HG03196 (cell line): ENCODE data around the gene VMP1.
"Not testable (repeated sequence)": the region's sequence is repeated elsewhere in the genome, so short reads cannot be mapped to it uniquely, and the experiment has no call there.

Experiments used
- ATAC-seq: cut with Tn5 transposase; IDR thresholded peaks from one replicate; pipeline ENCODE4 v1.9.1; 2021; ENCODE audit not compliant: unreplicated experiment

VMP1 gene

GRCh38 chr17:59838052-59838916, 130.8 kb downstream of the VMP1 start:
- no peak for ATAC-seq

GRCh38 chr17:59839651-59840328, 132.3 kb downstream of the VMP1 start:
- no peak for ATAC-seq

DNA sequence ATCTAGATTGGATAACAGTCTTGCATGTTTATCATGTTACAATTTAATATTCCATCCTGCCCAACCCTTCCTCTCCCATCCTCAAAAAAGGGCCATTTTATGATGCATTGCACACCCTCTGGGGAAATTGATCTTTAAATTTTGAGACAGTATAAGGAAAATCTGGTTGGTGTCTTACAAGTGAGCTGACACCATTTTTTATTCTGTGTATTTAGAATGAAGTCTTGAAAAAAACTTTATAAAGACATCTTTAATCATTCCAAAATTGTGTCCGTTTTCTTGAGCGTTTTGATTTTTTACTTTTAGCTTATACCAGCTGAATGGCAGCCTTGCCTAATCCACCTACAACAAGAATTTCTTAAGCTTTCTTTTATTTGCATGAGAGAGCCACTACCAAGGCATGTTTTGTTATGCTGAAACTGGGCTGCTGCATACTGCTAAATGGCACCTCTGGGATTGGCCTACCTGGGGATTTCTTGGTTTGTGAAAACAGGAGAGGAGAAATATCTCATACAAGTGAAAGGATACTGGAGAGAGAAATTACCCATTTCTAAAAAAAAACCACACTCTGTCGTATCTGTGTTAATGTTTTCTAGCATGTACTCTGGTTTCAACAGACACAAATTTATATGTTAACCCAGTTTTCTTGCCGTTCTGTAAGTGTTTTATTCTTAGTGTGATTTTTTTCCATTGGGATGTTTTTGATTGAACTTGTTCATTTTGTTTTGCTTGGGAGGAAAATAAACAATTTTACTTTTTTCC, 133.1 kb downstream of the VMP1 start:
- ATAC-seq, result no peak

GRCh38 chr17:59841091-59841881, 133.8 kb downstream of the VMP1 start:
- ATAC-seq, result not testable (repeated sequence)

DNA sequence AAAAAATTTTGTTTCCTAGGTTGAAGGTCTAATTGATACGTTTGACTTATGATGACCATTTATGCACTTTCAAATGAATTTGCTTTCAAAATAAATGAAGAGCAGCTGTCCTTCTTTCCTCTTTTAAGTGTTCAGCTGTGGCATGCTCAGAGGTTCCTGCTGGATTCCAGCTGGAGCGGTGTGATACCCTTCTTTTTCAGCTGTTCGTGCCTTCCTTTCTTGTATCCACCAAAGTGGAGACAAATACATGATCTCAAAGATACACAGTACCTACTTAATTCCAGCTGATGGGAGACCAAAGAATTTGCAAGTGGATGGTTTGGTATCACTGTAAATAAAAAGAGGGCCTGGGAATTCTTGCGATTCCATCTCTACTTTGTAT, 134.4 kb downstream of the VMP1 start:
- ATAC-seq, result not testable (repeated sequence)

DNA sequence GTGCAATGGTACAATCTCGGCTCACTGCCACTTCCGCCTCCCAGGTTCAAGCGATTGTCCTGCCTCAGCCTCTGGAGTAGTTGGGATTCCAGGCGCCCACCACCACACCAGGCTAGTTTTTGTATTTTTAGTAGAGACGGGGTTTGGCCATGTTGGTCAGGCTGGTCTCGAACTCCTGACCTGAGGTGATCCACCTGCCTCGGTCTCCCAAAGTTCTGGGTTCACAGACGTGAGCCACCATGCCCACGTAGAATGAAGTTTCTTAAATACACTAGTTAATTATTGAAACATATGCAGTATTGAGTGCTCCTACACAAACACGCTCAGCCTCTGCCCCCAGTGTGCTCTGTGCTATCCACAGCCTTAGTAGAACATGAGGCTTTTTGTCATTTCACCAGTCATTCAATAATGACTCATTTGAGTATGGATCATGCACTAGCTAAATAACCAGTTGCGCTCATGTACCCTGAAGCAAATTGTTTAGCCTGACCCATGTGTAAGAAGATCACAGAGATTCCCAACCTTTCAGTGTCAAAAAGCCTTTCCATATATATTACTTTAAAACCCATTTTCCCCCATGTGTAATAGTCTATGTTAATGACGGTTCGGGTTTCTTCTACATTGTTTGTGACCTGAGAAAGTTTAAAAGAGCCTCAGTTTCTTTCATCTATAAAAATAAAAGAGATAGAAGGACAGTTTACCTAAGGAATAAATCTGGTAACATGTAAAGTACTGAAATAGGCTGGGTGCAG, 135.6 kb downstream of the VMP1 start:
- ATAC-seq, result no peak

DNA sequence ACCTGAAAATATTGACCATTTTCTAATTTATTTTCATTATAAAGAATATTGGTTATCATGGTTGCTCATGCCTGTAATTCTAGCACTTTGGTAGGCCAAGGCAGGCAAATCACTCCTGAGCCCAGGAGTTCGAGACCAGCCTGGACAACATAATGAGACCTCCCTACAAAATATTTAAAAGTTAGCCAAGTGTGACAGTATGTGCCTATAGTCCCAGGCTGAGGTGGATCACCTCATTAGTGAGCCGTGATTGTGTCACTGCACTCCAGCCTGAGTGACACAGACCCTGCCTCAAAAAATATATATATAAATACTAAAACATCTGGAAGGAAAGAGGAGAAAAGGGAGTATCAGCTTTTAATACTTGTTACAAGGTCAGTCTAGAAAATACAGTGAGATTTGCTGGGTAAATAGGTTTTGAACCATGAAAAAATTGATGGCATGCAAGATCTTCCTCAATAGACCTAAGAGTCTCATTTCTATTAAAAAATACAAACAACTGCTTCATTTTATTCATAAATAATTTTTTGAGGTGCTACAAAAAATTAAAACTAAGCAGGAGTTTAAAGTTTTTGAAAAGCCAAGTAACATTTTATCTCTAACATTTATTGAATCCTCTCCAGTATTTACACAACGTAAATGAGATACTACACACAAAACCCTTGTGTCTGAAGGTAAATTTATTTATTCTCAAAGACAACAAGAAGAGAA, 137.6 kb downstream of the VMP1 start:
- no peak for ATAC-seq

- no peak for ATAC-seq
Observed at GRCh38 chr17:59845595-59846393, 138.3 kb downstream of the VMP1 start.

DNA sequence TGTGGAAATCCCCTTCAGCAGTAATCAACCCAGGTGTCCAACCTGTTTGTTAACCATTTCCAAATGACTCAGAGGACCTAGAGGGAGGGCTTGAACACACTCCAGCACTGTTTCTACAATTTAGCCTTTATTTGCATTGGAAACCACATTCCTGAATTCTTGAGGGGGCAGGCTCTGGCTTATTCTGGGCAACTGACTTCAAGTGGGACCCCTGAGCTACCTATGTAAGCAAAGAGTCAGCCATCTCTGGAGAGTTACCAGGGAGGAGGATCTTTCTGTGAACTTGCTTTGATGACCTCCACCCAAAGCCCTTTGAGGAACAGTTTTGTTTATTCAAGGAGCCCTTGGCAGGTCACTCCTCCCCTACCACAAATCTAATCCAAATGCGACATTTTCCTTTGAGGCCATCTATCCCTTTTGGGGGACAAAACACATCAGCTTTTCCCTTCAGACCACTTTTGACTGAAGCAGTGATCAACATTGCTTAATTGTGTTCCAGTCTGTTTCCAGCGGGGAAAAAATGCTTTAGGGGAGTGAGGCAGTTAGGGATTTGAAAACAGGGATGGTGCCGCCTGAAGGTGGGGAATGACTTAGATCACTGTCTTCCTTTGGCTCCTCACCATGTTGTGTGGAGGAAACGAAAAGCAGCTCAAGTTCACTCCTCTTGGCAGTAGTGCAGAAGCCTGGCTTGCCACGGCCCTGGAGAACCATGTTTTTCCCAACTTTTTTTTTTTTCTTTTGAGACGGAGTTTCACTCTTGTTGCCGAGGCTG, 139.1 kb downstream of the VMP1 start:
- ATAC-seq, result peak; percentile 45

- ATAC-seq, result no peak
Observed at GRCh38 chr17:59848385-59848668, 140.9 kb downstream of the VMP1 start.

DNA sequence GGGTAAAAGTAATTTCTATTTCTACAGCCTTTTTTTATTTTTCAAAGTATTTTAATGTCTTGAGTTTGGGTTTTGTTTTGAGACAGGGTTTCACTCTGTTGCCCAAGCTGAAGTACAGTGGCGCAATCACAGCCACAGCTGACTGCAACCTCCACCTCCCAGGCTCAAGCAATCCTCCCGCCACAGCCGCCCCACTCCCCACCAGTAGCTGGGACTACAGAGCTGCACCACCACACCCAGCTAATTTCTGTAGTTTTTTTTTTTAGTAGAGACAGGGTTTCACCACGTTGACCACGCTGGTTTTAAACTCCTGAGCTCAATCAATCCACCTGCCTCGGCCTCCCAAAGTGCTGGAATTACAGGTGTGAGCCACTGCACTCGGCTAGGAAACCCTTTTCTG, 141.3 kb downstream of the VMP1 start:
- ATAC-seq, result no peak

DNA sequence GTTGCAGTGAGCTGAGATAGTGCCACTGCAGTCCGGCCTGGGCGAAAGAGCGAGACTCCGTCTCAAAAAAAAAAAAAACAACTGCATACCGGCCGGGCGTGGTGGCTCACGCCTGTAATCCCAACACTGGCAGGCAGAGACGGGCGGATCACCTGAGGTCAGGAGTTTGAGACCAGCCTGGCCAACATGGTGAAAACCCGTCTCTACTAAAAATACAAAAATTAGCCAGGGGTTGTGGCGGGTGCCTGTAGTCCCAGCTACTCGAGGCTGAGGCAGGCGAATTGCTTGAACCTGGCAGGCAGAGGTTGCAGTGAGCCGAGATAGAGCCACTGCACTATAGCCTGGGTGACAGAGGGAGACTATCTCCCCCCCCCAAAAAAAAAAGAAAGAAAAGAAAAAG, 142.9 kb downstream of the VMP1 start:
- ATAC-seq, result not testable (repeated sequence)

DNA sequence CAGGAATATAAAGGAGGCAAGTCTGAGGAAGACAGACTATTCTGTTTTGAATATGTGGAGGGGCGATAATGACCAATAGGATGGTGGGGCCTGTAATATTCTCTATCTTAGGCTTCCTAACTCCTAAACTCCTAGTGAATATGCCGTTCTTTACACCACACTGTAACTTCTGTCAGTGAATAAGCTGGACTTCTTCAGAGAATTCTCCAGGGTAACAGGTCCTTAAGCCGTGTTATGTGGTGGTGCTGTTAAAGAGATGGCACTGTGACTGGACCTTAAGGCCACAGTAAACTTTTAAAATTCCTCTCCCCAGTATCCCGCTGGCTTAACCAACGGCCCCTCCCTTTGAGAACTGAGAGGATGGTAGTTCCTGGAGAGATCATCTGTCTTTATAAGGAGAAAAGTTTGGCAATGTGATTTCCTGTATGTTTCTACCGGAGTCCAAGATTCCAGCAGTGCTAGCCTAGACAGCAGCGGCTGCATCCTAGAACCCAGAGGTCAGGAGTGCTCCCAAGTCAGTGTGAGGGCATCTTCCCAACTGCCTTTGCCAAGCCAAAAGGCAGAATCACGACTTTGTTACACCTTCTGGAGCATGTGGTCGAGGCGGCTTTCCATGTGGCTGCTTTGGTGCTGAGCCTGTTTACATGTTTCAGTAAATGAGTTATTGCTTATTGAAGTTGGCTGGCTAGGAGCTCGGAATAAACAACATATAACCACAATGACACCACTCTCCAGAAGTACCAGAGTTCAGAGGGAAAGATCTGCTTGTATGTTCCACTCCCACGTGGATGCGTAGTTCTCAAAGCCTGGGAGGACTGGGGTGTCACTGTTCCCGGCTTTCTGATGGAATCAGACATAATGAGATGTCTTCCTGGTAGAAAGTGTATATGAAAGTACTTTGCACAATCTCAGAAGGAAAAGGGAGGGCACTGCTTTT, 144.3 kb downstream of the VMP1 start:
- no peak for ATAC-seq

DNA sequence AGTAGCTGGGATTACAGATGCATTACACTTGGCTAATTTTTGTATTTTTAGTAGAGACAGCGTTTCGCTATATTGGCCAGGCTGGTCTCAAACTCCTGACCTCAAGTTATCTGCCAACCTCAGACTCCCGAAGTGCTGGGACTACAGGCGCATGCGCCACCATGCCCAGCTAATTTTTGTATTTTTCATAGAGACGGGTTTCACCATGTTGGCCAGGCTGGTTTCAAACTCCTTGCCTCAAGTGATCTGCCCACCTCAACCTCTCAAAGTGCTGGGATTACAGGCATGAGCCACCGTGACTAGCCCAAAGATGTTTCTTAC, 145.4 kb downstream of the VMP1 start:
- ATAC-seq, result not testable (repeated sequence)

- ATAC-seq, result peak; percentile 39
Observed at GRCh38 chr17:59853168-59853918, 145.9 kb downstream of the VMP1 start.

DNA sequence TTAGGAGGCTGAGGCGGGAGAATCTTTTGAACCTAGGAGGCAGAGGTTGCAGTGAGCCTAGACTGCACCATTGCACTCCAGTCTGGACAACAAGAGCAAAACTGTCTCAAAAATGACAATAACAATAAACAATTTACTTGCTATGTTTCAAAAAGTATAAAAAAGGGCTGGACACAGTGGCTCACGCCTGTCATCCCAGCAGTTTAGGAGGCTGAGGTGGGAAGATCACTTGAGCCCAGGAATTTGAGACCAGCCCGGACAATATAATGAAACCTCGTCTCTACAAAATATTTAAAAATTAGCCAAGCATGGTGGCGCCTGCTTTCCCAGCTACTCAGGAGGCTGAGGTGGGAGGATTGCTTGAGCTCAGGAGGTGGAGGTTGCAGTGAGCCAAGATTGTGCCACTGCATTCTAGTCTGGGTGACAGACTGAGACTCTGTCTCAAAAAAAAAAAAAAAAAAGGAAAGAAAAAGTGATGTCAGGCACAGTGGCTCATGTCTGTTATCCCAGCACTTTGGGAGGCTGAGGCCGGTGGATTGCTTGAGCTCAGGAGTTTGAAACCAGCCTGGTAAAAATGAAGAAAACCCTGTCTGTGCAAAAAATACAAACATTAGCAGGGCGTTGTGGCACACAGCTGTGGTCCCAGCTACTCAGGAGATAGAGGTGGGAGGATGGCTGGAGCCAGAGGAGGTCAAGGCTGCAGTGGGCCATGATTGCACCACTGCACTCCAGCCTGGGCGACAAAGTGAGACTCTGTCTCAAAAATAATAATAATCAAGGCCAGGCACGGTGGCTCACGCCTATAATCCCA, 146.7 kb downstream of the VMP1 start:
- not testable (repeated sequence) for ATAC-seq
